HepG2 (cell line): ENCODE measurements around the gene ANKRD39. TPM values are rescaled to one million over a fixed set of nuclear protein-coding genes. Genes with fewer than 3 reads are reported as not detected.
A peak's percentile ranks its signal among the peaks of the same experiment; 100 is the strongest.

Experiments used
- ARNT ChIP-seq: fragments of 450-650 bp; IDR thresholded peaks from 2 replicates; pipeline ENCODE4 v1.6.1; 2017
- DRAP1 ChIP-seq: IDR thresholded peaks from 2 replicates; pipeline ENCODE4 v1.6.1; 2016; ENCODE audit warnings: missing genetic modification reagents, missing compliant biosample characterization
- FOSL1 ChIP-seq: sonication (generic); formaldehyde crosslinking; IDR thresholded peaks from 2 replicates; pipeline ENCODE4 v1.9.0; 2021; ENCODE audit warnings: missing genetic modification reagents, borderline replicate concordance
- FOXO1 ChIP-seq: sonication (generic); formaldehyde crosslinking; IDR thresholded peaks from 2 replicates; pipeline ENCODE4 v1.4.0; 2020; ENCODE audit warnings: missing genetic modification reagents
- GATAD2A ChIP-seq: IDR thresholded peaks from 2 replicates; pipeline ENCODE4 v1.6.1; 2016
- HNRNPUL1 ChIP-seq: fragments of 200-400 bp; formaldehyde crosslinking; IDR thresholded peaks from 2 replicates; pipeline ENCODE4 v1.6.1; 2017; ENCODE audit warnings: low read depth, mild to moderate bottlenecking, low read length, moderate library complexity
- HOXD1 ChIP-seq: sonication (generic); formaldehyde crosslinking; IDR thresholded peaks from 2 replicates; pipeline ENCODE4 v1.5.0; 2020; ENCODE audit warnings: missing genetic modification reagents
- IRF2 ChIP-seq: IDR thresholded peaks from 2 replicates; pipeline ENCODE4 v1.6.1; 2018; ENCODE audit warnings: missing genetic modification reagents, missing compliant biosample characterization
- LCORL ChIP-seq, 2 experiments: fragments of 450-650 bp in 1 of 2; sonication (generic) in 1 of 2; formaldehyde crosslinking in 1 of 2; IDR thresholded peaks; 2 replicates each; pipeline versions ENCODE4 v1.5.0 to v1.6.1; 2017 to 2020; ENCODE audit warnings: antibody characterized with exemption in 1 of 2, missing genetic modification reagents in 1 of 2
- MEIS1 ChIP-seq: sonication (generic); formaldehyde crosslinking; IDR thresholded peaks from 2 replicates; pipeline ENCODE4 v1.9.0; 2021; ENCODE audit warnings: mild to moderate bottlenecking, missing genetic modification reagents, moderate library complexity, borderline replicate concordance
- PAX8 ChIP-seq: sonication (generic); formaldehyde crosslinking; IDR thresholded peaks from 2 replicates; pipeline ENCODE4 v1.8.0; 2022; ENCODE audit warnings: mild to moderate bottlenecking, missing genetic modification reagents, borderline replicate concordance
- PHF21A ChIP-seq: sonication (generic); formaldehyde crosslinking; IDR thresholded peaks from 2 replicates; pipeline ENCODE4 v1.5.0; 2020; ENCODE audit warnings: mild to moderate bottlenecking, missing genetic modification reagents
- PHF8 ChIP-seq: sonication (generic); formaldehyde crosslinking; IDR thresholded peaks from 2 replicates; pipeline ENCODE4 v1.5.0; 2020; ENCODE audit warnings: missing genetic modification reagents
- POLR2AphosphoS5 ChIP-seq: IDR thresholded peaks from 2 replicates; pipeline ENCODE4 v1.6.1; 2012; ENCODE audit warnings: low read depth, low read length
- SIN3A ChIP-seq: IDR thresholded peaks from 2 replicates; pipeline ENCODE4 v1.6.1; 2011; ENCODE audit warnings: low read depth, mild to moderate bottlenecking, control low read depth, low read length, borderline replicate concordance
- SPEN ChIP-seq: sonication (generic); formaldehyde crosslinking; IDR thresholded peaks from 2 replicates; pipeline ENCODE4 v1.5.1; 2020; ENCODE audit warnings: low read depth, mild to moderate bottlenecking, missing genetic modification reagents
- TEAD3 ChIP-seq: optimal IDR thresholded peaks from 2 replicates; pipeline ENCODE3; 2016; ENCODE audit warnings: borderline replicate concordance
- TGIF2 ChIP-seq: IDR thresholded peaks from 2 replicates; pipeline ENCODE4 v1.6.1; 2016; ENCODE audit warnings: control low read depth, missing compliant biosample characterization
- ZC3H13 ChIP-seq: sonication (generic); formaldehyde crosslinking; IDR thresholded peaks from 2 replicates; pipeline ENCODE4 v1.8.1; 2023; ENCODE audit warnings: mild to moderate bottlenecking, missing genetic modification reagents, moderate library complexity
- ZNF614 ChIP-seq: IDR thresholded peaks from 2 replicates; pipeline ENCODE4 v1.6.1; 2018; ENCODE audit warnings: missing biosample characterization, missing genetic modification reagents, inconsistent platforms, borderline replicate concordance
- polyA plus RNA-seq, 8 experiments: library from polyadenylated mRNA; depleted of rRNA in 3 of 8; stranded (reverse) in 7 of 8; unstranded in 1 of 8; fragments of >200 nt; fragmentation: Illumina TruSeq in 4 of 8; extraction: Trizol in 4 of 8; gene quantifications; 2 replicates each; pipeline versions ENCODE4 v1.2.1 to v1.2.3, GENCODE V29; 2011 to 2016; ENCODE audit warnings: low read depth in 4 of 8, missing spikeins in 1 of 8, mixed read lengths in 1 of 8; ENCODE audit not compliant: insufficient read depth in 1 of 8
- total RNA-seq, 5 experiments: library from RNA; depleted of rRNA; stranded (reverse); fragments of >200 nt; fragmentation: Illumina TruSeq; extraction: Trizol; gene quantifications; 2 replicates each; pipeline ENCODE4 v1.2.3, GENCODE V29; 2016; ENCODE audit warnings: low read depth in 1 of 5
- TF ChIP-seq, protein P1 (sequence below): sonication (generic); formaldehyde crosslinking; IDR thresholded peaks from 2 replicates; pipeline ENCODE4 v1.4.0; 2020; ENCODE audit warnings: missing genetic modification reagents
- TF ChIP-seq, protein P2 (sequence below): sonication (generic); formaldehyde crosslinking; IDR thresholded peaks from 2 replicates; pipeline ENCODE4 v1.4.0; 2020; ENCODE audit warnings: missing genetic modification reagents
- TF ChIP-seq, protein P3 (sequence below): sonication (generic); formaldehyde crosslinking; IDR thresholded peaks from 2 replicates; pipeline ENCODE4 v1.4.0; 2020; ENCODE audit warnings: missing genetic modification reagents

Gene ANKRD39
- total and polyA plus RNA-seq, 2 of the 13 experiments (the other 11 are each of a cell fraction or from before 2014, with no cell fraction given), result 23.2 to 24.8 TPM

GRCh38 chr2:96801005-96801785 is 56.6 kb downstream of the ANKRD39 start (continued):
- TF ChIP-seq, protein P1, sequence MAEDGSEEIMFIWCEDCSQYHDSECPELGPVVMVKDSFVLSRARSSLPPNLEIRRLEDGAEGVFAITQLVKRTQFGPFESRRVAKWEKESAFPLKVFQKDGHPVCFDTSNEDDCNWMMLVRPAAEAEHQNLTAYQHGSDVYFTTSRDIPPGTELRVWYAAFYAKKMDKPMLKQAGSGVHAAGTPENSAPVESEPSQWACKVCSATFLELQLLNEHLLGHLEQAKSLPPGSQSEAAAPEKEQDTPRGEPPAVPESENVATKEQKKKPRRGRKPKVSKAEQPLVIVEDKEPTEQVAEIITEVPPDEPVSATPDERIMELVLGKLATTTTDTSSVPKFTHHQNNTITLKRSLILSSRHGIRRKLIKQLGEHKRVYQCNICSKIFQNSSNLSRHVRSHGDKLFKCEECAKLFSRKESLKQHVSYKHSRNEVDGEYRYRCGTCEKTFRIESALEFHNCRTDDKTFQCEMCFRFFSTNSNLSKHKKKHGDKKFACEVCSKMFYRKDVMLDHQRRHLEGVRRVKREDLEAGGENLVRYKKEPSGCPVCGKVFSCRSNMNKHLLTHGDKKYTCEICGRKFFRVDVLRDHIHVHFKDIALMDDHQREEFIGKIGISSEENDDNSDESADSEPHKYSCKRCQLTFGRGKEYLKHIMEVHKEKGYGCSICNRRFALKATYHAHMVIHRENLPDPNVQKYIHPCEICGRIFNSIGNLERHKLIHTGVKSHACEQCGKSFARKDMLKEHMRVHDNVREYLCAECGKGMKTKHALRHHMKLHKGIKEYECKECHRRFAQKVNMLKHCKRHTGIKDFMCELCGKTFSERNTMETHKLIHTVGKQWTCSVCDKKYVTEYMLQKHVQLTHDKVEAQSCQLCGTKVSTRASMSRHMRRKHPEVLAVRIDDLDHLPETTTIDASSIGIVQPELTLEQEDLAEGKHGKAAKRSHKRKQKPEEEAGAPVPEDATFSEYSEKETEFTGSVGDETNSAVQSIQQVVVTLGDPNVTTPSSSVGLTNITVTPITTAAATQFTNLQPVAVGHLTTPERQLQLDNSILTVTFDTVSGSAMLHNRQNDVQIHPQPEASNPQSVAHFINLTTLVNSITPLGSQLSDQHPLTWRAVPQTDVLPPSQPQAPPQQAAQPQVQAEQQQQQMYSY (CRISPR knock-in tag), result no peak
- 0 out of 2 replicates have a peak, but pooled peaks have one; percentile 41 for TF ChIP-seq DRAP1 (CRISPR knock-in tag)
- peak; percentile 14 for TF ChIP-seq TEAD3 (CRISPR knock-in tag)
- TF ChIP-seq FOSL1, result no peak
- TF ChIP-seq, protein P2, sequence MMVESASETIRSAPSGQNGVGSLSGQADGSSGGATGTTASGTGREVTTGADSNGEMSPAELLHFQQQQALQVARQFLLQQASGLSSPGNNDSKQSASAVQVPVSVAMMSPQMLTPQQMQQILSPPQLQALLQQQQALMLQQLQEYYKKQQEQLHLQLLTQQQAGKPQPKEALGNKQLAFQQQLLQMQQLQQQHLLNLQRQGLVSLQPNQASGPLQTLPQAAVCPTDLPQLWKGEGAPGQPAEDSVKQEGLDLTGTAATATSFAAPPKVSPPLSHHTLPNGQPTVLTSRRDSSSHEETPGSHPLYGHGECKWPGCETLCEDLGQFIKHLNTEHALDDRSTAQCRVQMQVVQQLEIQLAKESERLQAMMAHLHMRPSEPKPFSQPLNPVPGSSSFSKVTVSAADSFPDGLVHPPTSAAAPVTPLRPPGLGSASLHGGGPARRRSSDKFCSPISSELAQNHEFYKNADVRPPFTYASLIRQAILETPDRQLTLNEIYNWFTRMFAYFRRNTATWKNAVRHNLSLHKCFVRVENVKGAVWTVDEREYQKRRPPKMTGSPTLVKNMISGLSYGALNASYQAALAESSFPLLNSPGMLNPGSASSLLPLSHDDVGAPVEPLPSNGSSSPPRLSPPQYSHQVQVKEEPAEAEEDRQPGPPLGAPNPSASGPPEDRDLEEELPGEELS (CRISPR knock-in tag), result no peak
- no peak for TF ChIP-seq POLR2AphosphoS5
- TF ChIP-seq LCORL (IDR thresholded peaks at IDR 0.05), result no peak
- peak; percentile 68; the same call in 1 of the 2 replicates for TF ChIP-seq LCORL (CRISPR knock-in tag; IDR thresholded peaks at IDR 0.05)
- no peak; the same call in 1 of the 2 replicates for TF ChIP-seq IRF2 (CRISPR knock-in tag)
- TF ChIP-seq PAX8 (CRISPR knock-in tag), result peak; percentile 55; the same call in 1 of the 2 replicates
- TF ChIP-seq TGIF2, result no peak
- no peak for TF ChIP-seq PHF21A (CRISPR knock-in tag)
- peak; percentile 39; the same call in 1 of the 2 replicates for TF ChIP-seq PHF8 (CRISPR knock-in tag)
- TF ChIP-seq FOXO1 (CRISPR knock-in tag), result 0 out of 2 replicates have a peak, but pooled peaks have one; percentile 24
- no peak for TF ChIP-seq ZC3H13 (CRISPR knock-in tag)
- TF ChIP-seq GATAD2A (CRISPR knock-in tag), result peak; percentile 57; the same call in 1 of the 2 replicates
- TF ChIP-seq HNRNPUL1, result no peak
- TF ChIP-seq ARNT, result no peak
- TF ChIP-seq MEIS1 (CRISPR knock-in tag), result 0 out of 2 replicates have a peak, but pooled peaks have one; percentile 74
- TF ChIP-seq ZNF614 (CRISPR knock-in tag), result peak; percentile 41; the same call in 1 of the 2 replicates
- peak; percentile 63; the same call in 1 of the 2 replicates for TF ChIP-seq SPEN (CRISPR knock-in tag)
- TF ChIP-seq, protein P3, sequence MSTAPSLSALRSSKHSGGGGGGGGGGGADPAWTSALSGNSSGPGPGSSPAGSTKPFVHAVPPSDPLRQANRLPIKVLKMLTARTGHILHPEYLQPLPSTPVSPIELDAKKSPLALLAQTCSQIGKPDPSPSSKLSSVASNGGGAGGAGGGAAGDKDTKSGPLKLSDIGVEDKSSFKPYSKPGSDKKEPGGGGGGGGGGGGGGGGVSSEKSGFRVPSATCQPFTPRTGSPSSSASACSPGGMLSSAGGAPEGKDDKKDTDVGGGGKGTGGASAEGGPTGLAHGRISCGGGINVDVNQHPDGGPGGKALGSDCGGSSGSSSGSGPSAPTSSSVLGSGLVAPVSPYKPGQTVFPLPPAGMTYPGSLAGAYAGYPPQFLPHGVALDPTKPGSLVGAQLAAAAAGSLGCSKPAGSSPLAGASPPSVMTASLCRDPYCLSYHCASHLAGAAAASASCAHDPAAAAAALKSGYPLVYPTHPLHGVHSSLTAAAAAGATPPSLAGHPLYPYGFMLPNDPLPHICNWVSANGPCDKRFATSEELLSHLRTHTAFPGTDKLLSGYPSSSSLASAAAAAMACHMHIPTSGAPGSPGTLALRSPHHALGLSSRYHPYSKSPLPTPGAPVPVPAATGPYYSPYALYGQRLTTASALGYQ (CRISPR knock-in tag), result no peak
- TF ChIP-seq HOXD1, result no peak
- no peak for TF ChIP-seq SIN3A
